ENCODE data around the gene UNC5B.

Gene UNC5B

DNA sequence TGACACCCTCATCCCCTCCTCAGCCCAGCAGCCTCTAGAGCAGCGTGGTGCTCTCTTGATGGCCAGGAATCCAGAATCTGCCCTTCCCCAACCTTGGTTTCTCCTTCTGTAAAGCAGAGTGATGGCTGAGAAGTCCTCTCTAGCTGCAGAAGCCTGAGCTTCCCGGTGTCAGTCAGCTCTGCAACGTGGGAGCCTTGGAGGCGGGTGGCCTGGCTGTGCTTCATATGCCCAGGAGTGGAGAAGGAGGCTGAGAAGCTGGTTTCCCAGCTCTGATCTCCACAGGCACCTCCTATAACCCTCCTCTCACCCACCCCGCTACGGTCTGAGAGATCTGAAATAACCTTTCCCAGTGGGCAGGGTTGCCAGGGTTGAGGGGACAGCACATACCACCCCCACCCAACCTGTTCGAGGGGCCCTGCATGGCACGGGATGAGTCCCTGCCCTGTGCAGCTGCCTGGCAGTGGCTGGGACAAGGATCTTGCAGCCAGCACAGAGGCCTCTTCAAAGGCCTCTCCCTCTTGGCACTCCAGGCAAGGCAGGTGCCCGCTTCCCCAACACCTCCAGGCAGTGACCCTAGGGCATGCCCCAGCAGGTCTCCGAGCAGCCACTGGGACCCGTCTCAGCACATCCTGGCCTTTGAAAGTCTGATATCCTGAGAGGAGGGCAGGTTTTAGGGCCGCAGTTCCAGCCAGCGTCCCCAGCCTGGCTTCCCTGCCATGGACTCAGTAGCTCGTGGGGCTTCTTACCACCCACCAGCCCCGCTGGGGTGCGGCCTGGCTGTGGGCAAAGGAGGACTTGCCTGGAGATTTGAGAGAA, 88.4 kb downstream of the UNC5B start:
- no peak for DNase-seq
- no peak overlapping the region for H3K4me3 ChIP-seq
- no peaks in the 10 kb centered on the region for H3K9me3 ChIP-seq
- no peak overlapping the region for H3K27ac ChIP-seq
- no peak for TF ChIP-seq CTCF (IDR thresholded peaks at IDR 0.05)
- intact Hi-C loops (cut with DNase I; ENCODE audit: low total_unique reads) = no loop called here
- H3K4me1 ChIP-seq = no peaks in the 10 kb centered on the region
- H3K36me3 ChIP-seq = peaks cover 0 to 31% (median 16%) of the 10 kb centered on the region in 3 donors
- H3K27me3 ChIP-seq = no peaks in the 10 kb centered on the region

GRCh38 chr10:71301371-71301916, 89.1 kb downstream of the UNC5B start:
- Histone ChIP-seq H3K4me1 (no peaks in the 10 kb centered on the region), H3K36me3 (peaks cover 0 to 25% (median 16%) of the 10 kb centered on the region in 3 donors), H3K27ac (no peak overlapping the region), H3K9me3 (no peaks in the 10 kb centered on the region), H3K27me3 (no peaks in the 10 kb centered on the region), H3K4me3 (no peak overlapping the region)
- DNase-seq = no peak
- no peak for TF ChIP-seq CTCF (IDR thresholded peaks at IDR 0.05)
- intact Hi-C loops (cut with DNase I; ENCODE audit: low total_unique reads) = no loop called here

GRCh38 chr10:71302451-71302850, 90.1 kb downstream of the UNC5B start:
- Histone ChIP-seq H3K4me3 (no peak overlapping the region), H3K27ac (no peak overlapping the region), H3K9me3 (no peaks in the 10 kb centered on the region), H3K4me1 (no peaks in the 10 kb centered on the region), H3K27me3 (no peaks in the 10 kb centered on the region), H3K36me3 (peaks cover 0 to 19% (median 9%) of the 10 kb centered on the region in 3 donors)
- intact Hi-C loops (cut with DNase I; ENCODE audit: low total_unique reads) = no loop called here
- DNase-seq = no peak
- no peak for TF ChIP-seq CTCF (IDR thresholded peaks at IDR 0.05)

GRCh38 chr10:71302874-71303568, 90.7 kb downstream of the UNC5B start:
- Histone ChIP-seq H3K4me1 (no peaks in the 10 kb centered on the region), H3K36me3 (peaks cover 0 to 13% (median 3%) of the 10 kb centered on the region in 3 donors), H3K9me3 (no peaks in the 10 kb centered on the region), H3K4me3 (no peak overlapping the region), H3K27me3 (no peaks in the 10 kb centered on the region), H3K27ac (no peak overlapping the region)
- TF ChIP-seq CTCF (IDR thresholded peaks at IDR 0.05) = peak in 1 of 2 experiments; percentile 44
- intact Hi-C loops (cut with DNase I; ENCODE audit: low total_unique reads) = no loop called here
- DNase-seq = no peak

DNA sequence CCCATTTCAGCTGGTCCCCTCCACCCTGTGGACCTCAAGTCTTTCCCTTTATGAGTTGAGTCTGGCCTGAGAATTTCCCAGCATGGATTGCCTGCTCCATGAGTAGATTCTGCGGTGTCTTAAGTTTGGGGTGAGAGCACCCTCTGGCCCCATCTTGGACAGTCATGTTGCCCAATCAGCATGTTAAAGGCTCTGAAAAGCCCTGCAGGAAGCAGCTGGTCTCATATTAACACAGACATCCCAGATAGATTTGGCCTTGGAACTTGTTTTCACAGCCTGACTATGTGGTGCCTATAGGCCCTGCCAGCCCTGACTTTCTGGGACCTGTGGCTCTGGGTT, 91.2 kb downstream of the UNC5B start:
- no peak overlapping the region for H3K4me3 ChIP-seq
- intact Hi-C loops (cut with DNase I; ENCODE audit: low total_unique reads) = no loop called here
- no peak for DNase-seq
- no peaks in the 10 kb centered on the region for H3K4me1 ChIP-seq
- H3K9me3 ChIP-seq = no peaks in the 10 kb centered on the region
- no peak overlapping the region for H3K27ac ChIP-seq
- no peaks in the 10 kb centered on the region for H3K27me3 ChIP-seq
- no peak for TF ChIP-seq CTCF (IDR thresholded peaks at IDR 0.05)
- H3K36me3 ChIP-seq = peaks cover 0 to 11% (median 0%) of the 10 kb centered on the region in 3 donors

All from tibial artery (tissue), 4 donors.